ENCODE results near the gene AHCTF1. TPM values are rescaled to one million over a fixed set of nuclear protein-coding genes. Genes with fewer than 3 reads are reported as not detected.
"Not testable (repeated sequence)": the region's sequence is repeated elsewhere in the genome, so short reads cannot be mapped to it uniquely, and the experiment has no call there.

The AHCTF1 gene
- polyA plus RNA-seq, 3 donors, result 46.4 to 55.2 (median 46.7) TPM

DNA sequence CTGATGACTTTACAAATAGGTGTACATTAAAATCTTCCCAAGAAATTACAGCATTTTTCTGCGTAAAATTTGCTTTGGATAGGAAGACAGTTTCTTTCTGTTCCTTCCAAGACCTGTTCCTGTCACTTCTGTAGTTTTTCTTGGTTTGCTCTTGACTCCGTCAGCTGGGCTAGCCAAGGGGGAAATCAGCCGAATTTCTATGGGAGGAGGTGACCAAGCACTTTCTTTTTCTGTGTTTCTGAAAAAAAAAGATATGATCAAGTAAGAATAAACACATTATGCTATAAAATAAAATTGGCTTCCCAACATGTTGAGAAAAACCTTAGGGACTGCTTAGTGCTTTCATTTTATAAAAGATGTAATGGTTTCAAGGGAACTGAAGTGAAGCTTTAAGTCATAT, 91.0 kb downstream of the AHCTF1 start:
- not testable (repeated sequence) for DNase-seq

- no peak for DNase-seq
These were observed 93.7 kb downstream of the AHCTF1 start for GRCh38 chr1:246838118-246838456.

GRCh38 chr1:246837418-246838117, 94.2 kb downstream of the AHCTF1 start:
- no peak for DNase-seq

- DNase-seq, result no peak
These were observed 95.4 kb downstream of the AHCTF1 start for GRCh38 chr1:246836209-246836966.

DNA sequence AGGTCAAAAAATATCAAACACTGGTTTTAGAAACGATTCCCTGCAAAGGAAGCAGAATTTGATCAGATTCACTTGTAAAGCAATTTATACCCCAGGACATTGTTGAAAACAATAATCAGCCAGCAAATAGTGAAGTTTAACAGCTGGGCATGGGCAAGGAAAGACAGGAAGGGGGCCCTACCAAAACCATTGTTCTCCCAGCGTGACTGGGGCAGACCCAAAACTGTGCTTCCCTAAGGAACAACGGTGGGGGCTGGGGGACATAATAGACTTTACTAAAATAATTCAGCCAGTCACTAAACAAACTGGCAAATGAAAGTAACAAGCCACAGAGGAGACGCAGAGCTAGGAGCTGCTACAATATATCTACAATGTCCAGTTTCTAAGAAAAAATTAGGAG, 100.2 kb downstream of the AHCTF1 start:
- DNase-seq, result no peak

DNA sequence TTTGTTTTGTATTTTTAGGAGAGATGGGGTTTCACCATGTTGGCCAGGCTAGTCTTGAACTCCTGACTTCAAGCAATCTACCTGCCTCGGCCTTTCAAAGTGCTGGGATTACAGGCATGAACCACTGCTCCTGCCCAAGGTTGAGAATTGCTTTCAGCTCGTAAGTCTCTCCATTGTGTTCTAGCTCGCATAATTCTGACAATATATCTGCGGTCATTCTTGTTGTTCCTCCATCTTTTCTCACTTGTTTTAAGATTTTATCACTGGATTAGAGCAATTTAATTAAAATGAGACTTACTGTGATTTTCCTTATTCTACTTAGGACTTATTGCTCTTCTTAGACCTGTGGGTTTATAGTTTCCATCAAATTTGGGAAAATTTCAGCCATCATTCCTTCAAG, 102.9 kb downstream of the AHCTF1 start:
- no peak for DNase-seq

GRCh38 chr1:246827396-246827795, 104.4 kb downstream of the AHCTF1 start:
- DNase-seq, result no peak

DNA sequence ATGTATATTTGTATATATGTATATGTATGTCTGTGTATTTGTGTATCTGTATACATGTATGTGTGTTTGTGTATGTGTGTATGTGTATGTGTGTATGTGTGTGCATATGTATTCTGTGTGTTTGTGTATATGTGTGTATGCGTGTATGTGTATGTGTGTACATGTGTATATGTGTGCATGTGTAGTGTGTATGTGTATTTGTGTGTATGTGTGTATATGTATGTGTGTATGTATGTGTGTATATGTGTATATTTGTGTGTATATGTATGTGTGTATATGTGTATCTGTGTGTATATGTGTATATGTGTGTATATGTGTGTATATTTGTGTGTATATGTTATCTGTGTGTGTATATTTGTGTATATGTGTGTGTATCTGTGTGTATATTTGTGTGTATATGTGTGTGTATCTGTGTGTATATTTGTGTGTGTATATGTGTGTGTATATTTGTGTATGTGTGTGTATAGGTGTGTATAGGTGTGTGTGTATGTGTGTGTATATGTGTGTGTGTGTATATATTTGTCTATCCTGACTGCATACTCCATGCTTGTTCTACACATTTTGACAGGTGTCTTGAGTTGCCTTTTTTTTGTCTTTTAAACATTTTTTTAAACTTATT, 106.1 kb downstream of the AHCTF1 start:
- DNase-seq, result no peak

GRCh38 chr1:246824541-246824940, 107.2 kb downstream of the AHCTF1 start:
- no peak for DNase-seq

- not testable (repeated sequence) for DNase-seq
These were observed 109.6 kb downstream of the AHCTF1 start for GRCh38 chr1:246822154-246822553.

GRCh38 chr1:246820666-246821065, 111.1 kb downstream of the AHCTF1 start:
- no peak for DNase-seq

- DNase-seq, result not testable (repeated sequence)
These were observed 114.0 kb downstream of the AHCTF1 start for GRCh38 chr1:246817778-246818177.

DNA sequence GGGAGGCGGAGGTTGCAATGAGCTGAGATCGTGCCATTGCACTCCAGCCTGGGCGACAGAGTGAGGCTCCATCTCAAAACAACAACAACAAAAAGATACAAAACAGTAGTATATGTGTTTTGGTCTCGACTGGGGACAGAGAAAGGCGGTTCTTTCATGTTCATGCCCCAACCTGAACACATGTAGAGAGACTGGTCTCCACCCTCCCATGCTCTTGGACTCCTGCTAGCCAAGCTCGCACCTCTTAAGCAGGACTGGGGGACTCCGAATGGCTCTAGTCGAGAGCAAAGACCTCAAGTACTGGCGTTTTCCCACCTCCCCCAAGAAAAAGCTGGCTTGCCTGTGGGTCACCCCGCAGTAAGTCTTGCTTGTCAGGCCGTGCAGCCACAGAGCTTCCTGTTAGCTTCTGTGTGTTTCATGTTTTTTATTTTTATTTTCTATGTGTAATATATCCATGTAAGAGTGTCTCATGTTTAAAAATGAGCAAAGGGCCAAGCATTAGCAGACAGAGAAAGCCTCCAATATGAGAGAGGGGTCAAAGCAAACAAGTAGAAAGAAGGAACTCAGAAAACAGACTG, 116.0 kb downstream of the AHCTF1 start:
- DNase-seq, result no peak

- no peak for DNase-seq
These were observed 116.9 kb downstream of the AHCTF1 start for GRCh38 chr1:246814890-246815289.

- DNase-seq, result not testable (repeated sequence)
These were observed 118.4 kb downstream of the AHCTF1 start for GRCh38 chr1:246813325-246813724.

GRCh38 chr1:246811985-246812384, 119.8 kb downstream of the AHCTF1 start:
- DNase-seq, result no peak

DNA sequence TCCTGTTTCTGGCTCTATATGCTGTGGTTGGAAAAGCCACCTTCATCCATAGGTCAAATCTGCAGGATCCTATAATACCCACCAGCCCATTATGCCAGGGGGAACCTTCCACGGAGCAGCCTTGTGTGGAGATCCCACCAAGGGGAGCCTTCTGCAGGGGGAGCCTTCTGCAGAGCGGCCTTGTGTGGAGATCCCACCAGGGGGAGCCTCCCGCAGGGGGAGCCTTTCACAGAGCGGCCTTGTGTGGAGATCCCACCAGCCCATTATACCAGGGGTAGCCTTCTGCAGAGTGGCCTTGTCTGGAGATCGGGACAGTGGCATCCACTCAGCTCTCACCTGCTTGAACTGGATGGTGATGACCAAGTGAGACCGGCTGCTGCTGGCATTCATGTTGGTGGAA, 122.3 kb downstream of the AHCTF1 start:
- no peak for DNase-seq

GRCh38 chr1:246805135-246805716, 126.5 kb downstream of the AHCTF1 start:
- no peak for DNase-seq

GRCh38 chr1:246803883-246804282, 127.9 kb downstream of the AHCTF1 start:
- no peak for DNase-seq

DNA sequence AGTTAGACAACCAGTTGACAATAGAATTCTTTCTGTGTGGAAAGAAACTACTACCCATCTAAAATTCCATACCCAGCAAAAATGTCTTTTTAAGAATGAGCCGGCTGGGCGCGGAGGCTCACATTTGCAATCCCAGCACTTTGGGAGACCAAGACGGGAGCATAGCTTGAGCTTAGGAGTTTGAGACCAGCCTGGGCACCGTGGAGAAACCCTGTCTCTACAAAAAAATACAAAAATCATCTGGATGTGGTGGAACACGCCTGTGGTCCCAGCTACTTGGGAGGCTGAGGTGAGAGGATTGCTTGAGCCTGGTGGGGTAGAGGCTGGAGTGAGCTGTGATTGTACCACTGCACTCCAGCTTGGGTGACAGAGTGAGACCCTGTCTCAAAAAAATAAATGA, 128.4 kb downstream of the AHCTF1 start:
- no peak for DNase-seq

- DNase-seq, result no peak
These were observed 130.3 kb downstream of the AHCTF1 start for GRCh38 chr1:246801241-246802020.

- no peak for DNase-seq
These were observed 131.0 kb downstream of the AHCTF1 start for GRCh38 chr1:246800756-246801155.

Data from renal pelvis (tissue), 4 donors.